ENCODE data around the gene CSAD. TPM values are rescaled to one million over a fixed set of nuclear protein-coding genes. Genes with fewer than 3 reads are reported as not detected.

The CSAD gene
- polyA plus RNA-seq, 1 of the 3 experiments (the other 2 are of a cell fraction) = 32.2 TPM

- Histone ChIP-seq H3K79me2 (ENCODE audit: insufficient read depth) (peaks cover 35% of the 10 kb centered on the region), H2AFZ (ENCODE audit: low read depth) (peak overlapping the region; percentile 81; the same call in 1 of the 2 replicates), H3K4me3 (ENCODE audit: low read depth in 2 of 2, low read length in 1 of 2) (peak overlapping the region; percentile 54 to 70), H3K4me2 (peak overlapping the region; percentile 80), H3K4me1 (ENCODE audit: control insufficient read depth in 1 of 2, insufficient read depth in 2 of 2, low read depth in 1 of 2, low read length in 1 of 2) (peaks cover 55 to 60% of the 10 kb centered on the region in 2 experiments), H3K9ac (peak overlapping the region; percentile 86), H3K27me3 (ENCODE audit: insufficient read depth) (no peaks in the 10 kb centered on the region), H3K27ac (ENCODE audit: low read depth in 2 of 2, low read length in 1 of 2) (peak overlapping the region; percentile 99), H3K9me3 (no peaks in the 10 kb centered on the region), H3F3A (replicated peaks; ENCODE audit: insufficient read depth) (peaks cover 32% of the 10 kb centered on the region), H3K36me3 (replicated peaks in 1 of 2; ENCODE audit: control insufficient read depth in 1 of 2, insufficient read depth in 2 of 2, low read length in 1 of 2) (no peaks in the 10 kb centered on the region), H4K20me1 (ENCODE audit: insufficient read depth) (peaks cover 5% of the 10 kb centered on the region; the same call in 1 of the 2 replicates), H3K9me2 (no peaks in the 10 kb centered on the region)
- peak; percentile 89 for DNase-seq
- POLR2A ChIA-PET = interaction anchor here (1.9 kb wide), 1 partner anchor 46 kb away, joined by 6 read pairs; the partner anchor contains the start of gene ESPL1
- WGBS (ENCODE audit: low lambda C conversion rate) = 4% methylated on average over 17 of the region's 72 CpGs
- CTCF ChIA-PET = interaction anchor here (0.7 to 14.8 kb wide), 12 partner anchors 8 to 156 kb away, joined by 3 to 363 read pairs (median 3); partner anchors contain the start of genes AAAS, ESPL1, MYG1 and PFDN5
- TF ChIP-seq MEF2A (IDR thresholded peaks at IDR 0.05; ENCODE audit: borderline replicate concordance, low read depth) (no peak), GATA2 (CRISPR knock-in tag; IDR thresholded peaks at IDR 0.05) (no peak), CHD2 (IDR thresholded peaks at IDR 0.05; ENCODE audit: low read length, partially characterized antibody) (peak; percentile 11), JUND (IDR thresholded peaks at IDR 0.05) (no peak), FOSL2 (IDR thresholded peaks at IDR 0.05; ENCODE audit: borderline replicate concordance, low read depth) (no peak), CTCF (IDR thresholded peaks at IDR 0.05) (peak; percentile 42), TCF12 (IDR thresholded peaks at IDR 0.05) (no peak), RFX5 (IDR thresholded peaks at IDR 0.05; ENCODE audit: low read length) (no peak), PBX3 (IDR thresholded peaks at IDR 0.05) (no peak; the same call in 1 of the 2 replicates), FOXJ3 (CRISPR knock-in tag; IDR thresholded peaks at IDR 0.05) (no peak), GABPA (IDR thresholded peaks at IDR 0.05; ENCODE audit: low read depth) (peak; percentile 52; the same call in 1 of the 2 replicates), NRF1 (IDR thresholded peaks at IDR 0.05; ENCODE audit: low read depth, low read length) (no peak), MAX (IDR thresholded peaks at IDR 0.05; ENCODE audit: low read depth) (no peak; the same call in none of the 2 replicates), USF1 (IDR thresholded peaks at IDR 0.05; ENCODE audit: borderline replicate concordance, low read depth) (no peak), RCOR1 (IDR thresholded peaks at IDR 0.05; ENCODE audit: low read length) (no peak), NFIC (IDR thresholded peaks at IDR 0.05; ENCODE audit: borderline replicate concordance) (no peak), IRF3 (IDR thresholded peaks at IDR 0.05; ENCODE audit: low read depth, low read length) (no peak), RXRA (IDR thresholded peaks at IDR 0.05; ENCODE audit: borderline replicate concordance, low read depth) (0 out of 2 replicates have a peak, but pooled peaks have one; percentile 18), SMC3 (IDR thresholded peaks at IDR 0.05; ENCODE audit: low read depth, low read length) (no peak), TEAD4 (IDR thresholded peaks at IDR 0.05; ENCODE audit: borderline replicate concordance, insufficient read depth) (peak; percentile 26; the same call in 1 of the 2 replicates), ELF1 (IDR thresholded peaks at IDR 0.05) (peak; percentile 27), YY1 (IDR thresholded peaks at IDR 0.05; ENCODE audit: low read depth) (no peak), RAD21 (IDR thresholded peaks at IDR 0.05; ENCODE audit: low read length) (0 out of 2 replicates have a peak, but pooled peaks have one; percentile 10), TAF1 (IDR thresholded peaks at IDR 0.05; ENCODE audit: borderline replicate concordance, low read depth, low read length) (peak; percentile 51), EP300 (IDR thresholded peaks at IDR 0.05; ENCODE audit: borderline replicate concordance in 1 of 2, low read depth in 1 of 2, low read length in 1 of 2) (no peak)
These were observed 40.7 kb upstream of the CSAD start for GRCh38 chr12:53221203-53222080.
